Left lung (tissue), 10 donors: ENCODE measurements around the gene C11orf86. TPM values are rescaled to one million over a fixed set of nuclear protein-coding genes. Genes with fewer than 3 reads are reported as not detected.

Experiments
- ATAC-seq: fragments of 200-7000 bp; cut with Tn5 transposase; one replicate; pipeline ENCODE4 v1.9.1; 2020; ENCODE audit warnings: moderate library complexity
- DNase-seq, 4 donors: peaks; one replicate each; pipeline ENCODE4 v3.0.0-alpha.2; 2013 to 2020
- H3K27ac ChIP-seq, 2 donors: fragments of 200-600 bp; sonication (generic) in 1 of 2; one replicate each; pipeline versions ENCODE4 v1.5.0 to v1.8.0; 2020 to 2021
- H3K27me3 ChIP-seq, 2 donors: fragments of 200-600 bp; sonication (generic) in 1 of 2; one replicate each; pipeline versions ENCODE4 v1.5.0 to v1.8.0; 2020 to 2021
- H3K36me3 ChIP-seq, 2 donors: fragments of 200-600 bp; sonication (generic) in 1 of 2; one replicate each; pipeline versions ENCODE4 v1.5.0 to v1.8.0; 2020 to 2021
- H3K4me1 ChIP-seq, 2 donors: fragments of 200-600 bp; one replicate each; pipeline ENCODE4 v1.8.0; 2021
- H3K4me3 ChIP-seq, 2 donors: fragments of 200-600 bp; sonication (generic) in 1 of 2; one replicate each; pipeline versions ENCODE4 v1.5.0 to v1.8.0; 2020 to 2021; ENCODE audit warnings: mild to moderate bottlenecking in 1 of 2
- H3K9me3 ChIP-seq, 2 donors: fragments of 200-600 bp; sonication (generic) in 1 of 2; one replicate each; pipeline versions ENCODE4 v1.5.0 to v1.8.0; 2020 to 2021
- CTCF ChIP-seq, 2 donors: fragments of 200-600 bp; sonication (generic) in 1 of 2; IDR thresholded peaks; one replicate each; pipeline versions ENCODE4 v1.5.0 to v1.8.0; 2021; ENCODE audit warnings: antibody characterized with exemption in 2 of 2
- intact Hi-C, 2 donors: fragments of 100-400 bp; cut with DNase I; formaldehyde crosslinking; loops; one replicate each; pipeline versions ENCODE4 v1.11.2 to v1.14.2; 2022
- polyA plus RNA-seq, 6 donors: library from polyadenylated mRNA; unstranded; fragments of 120-200 nt; gene quantifications; one replicate each; pipeline ENCODE4 v1.2.1, GENCODE V29; 2013; ENCODE audit not compliant: insufficient read length in 6 of 6
- total RNA-seq, 2 donors: library from RNA; stranded (reverse); fragmentation: NEBNext Ultra II Directional; extraction: Animal tissue kit (Norgen Biotek cat#: 25700); gene quantifications; one replicate each; pipeline ENCODE4 v1.2.1, GENCODE V29; 2021
- donor health status: DM: no; HTN: yes; CAD: no.
- donor health status: DM: no; HTN: no; CAD: no.

Gene C11orf86
- total and polyA plus RNA-seq, 8 donors: not detected

DNA sequence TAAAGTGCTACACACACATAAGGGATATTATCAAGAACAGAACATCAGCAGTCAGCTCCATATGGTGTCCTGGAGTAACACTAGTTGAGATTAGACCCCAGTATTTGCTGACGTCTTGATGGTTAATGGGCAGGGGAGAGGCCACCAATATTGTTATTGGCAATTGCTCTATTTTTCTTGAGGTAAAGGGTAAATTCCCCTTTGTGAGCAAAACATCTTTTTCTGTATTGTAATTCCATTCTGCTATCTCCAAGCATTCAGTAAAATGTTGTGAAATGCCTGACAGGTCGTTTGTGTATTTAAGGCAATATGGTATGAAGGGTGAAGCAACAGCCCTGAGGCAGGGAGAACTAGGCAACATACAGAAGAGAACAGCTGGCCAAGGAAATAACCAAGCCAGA lies 38.8 kb upstream of the C11orf86 start:
- no peaks in the 10 kb centered on the region for H3K4me1 ChIP-seq
- no peak overlapping the region for H3K27ac ChIP-seq
- TF ChIP-seq CTCF (IDR thresholded peaks at IDR 0.05): no peak
- DNase-seq: no peak
- H3K27me3 ChIP-seq: no peaks in the 10 kb centered on the region
- no peaks in the 10 kb centered on the region for H3K9me3 ChIP-seq
- intact Hi-C loops: no loop called here
- no peaks in the 10 kb centered on the region for H3K36me3 ChIP-seq
- ATAC-seq: no peak
- no peak overlapping the region for H3K4me3 ChIP-seq

GRCh38 chr11:66937193-66937733 lies 37.8 kb upstream of the C11orf86 start:
- ATAC-seq (no peak), DNase-seq (no peak)
- intact Hi-C loops: no loop called here
- H3K4me1 ChIP-seq: no peaks in the 10 kb centered on the region
- H3K9me3 ChIP-seq: no peaks in the 10 kb centered on the region
- H3K27me3 ChIP-seq: no peaks in the 10 kb centered on the region
- TF ChIP-seq CTCF (IDR thresholded peaks at IDR 0.05): no peak
- no peak overlapping the region for H3K4me3 ChIP-seq
- no peaks in the 10 kb centered on the region for H3K36me3 ChIP-seq
- H3K27ac ChIP-seq: no peak overlapping the region

DNA sequence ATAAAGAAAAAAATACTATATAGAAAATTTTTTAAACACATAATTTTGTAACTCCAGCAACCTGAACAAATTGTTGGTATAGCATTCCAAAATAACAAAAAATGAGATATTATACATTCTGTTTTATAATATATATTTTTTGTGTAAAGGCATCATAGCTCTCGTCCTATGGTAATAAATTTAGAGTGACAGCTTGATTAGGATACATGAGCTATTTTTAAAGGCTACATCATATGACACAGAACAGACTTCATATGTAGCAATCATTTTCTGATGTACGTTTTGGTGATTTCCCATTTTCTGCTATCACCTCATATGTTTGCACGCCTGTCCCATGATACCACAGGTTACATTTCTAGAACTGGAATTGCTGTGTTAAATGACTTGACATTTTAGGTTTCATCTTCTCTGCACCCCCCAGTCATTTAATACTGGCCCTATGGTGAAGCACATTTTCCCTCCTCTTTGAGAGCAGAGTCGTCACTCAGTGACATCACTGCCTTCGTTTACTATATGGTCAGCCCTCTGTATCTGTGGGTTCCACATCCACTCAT lies 36.4 kb upstream of the C11orf86 start:
- Histone ChIP-seq H3K4me3 (no peak overlapping the region), H3K9me3 (no peaks in the 10 kb centered on the region), H3K27me3 (no peaks in the 10 kb centered on the region), H3K36me3 (no peaks in the 10 kb centered on the region), H3K27ac (no peak overlapping the region), H3K4me1 (no peaks in the 10 kb centered on the region)
- ATAC-seq: no peak
- no peak for TF ChIP-seq CTCF (IDR thresholded peaks at IDR 0.05)
- intact Hi-C loops: no loop called here
- DNase-seq: no peak

- intact Hi-C loops: no loop called here
- no peak for TF ChIP-seq CTCF (IDR thresholded peaks at IDR 0.05)
- Histone ChIP-seq H3K27ac (no peak overlapping the region), H3K4me1 (no peaks in the 10 kb centered on the region), H3K27me3 (no peaks in the 10 kb centered on the region), H3K9me3 (no peaks in the 10 kb centered on the region), H3K4me3 (no peak overlapping the region), H3K36me3 (no peaks in the 10 kb centered on the region)
- peak; percentile 75 for ATAC-seq
- no peak for DNase-seq
These were observed 25.0 kb upstream of the C11orf86 start for GRCh38 chr11:66950112-66950535.

GRCh38 chr11:66951135-66951534 lies 24.0 kb upstream of the C11orf86 start:
- Histone ChIP-seq H3K36me3 (no peaks in the 10 kb centered on the region), H3K4me1 (no peaks in the 10 kb centered on the region), H3K27me3 (no peaks in the 10 kb centered on the region), H3K4me3 (no peak overlapping the region), H3K27ac (no peak overlapping the region), H3K9me3 (no peaks in the 10 kb centered on the region)
- ATAC-seq (no peak), DNase-seq (no peak)
- no peak for TF ChIP-seq CTCF (IDR thresholded peaks at IDR 0.05)
- intact Hi-C loops: no loop called here
